ENCODE results near the gene NPTN.
"Not testable (repeated sequence)": the region's sequence is repeated elsewhere in the genome, so short reads cannot be mapped to it uniquely, and the experiment has no call there.

The NPTN gene

GRCh38 chr15:73555080-73555479 is 78.1 kb downstream of the NPTN start:
- H3K4me3 ChIP-seq (ENCODE audit: low read depth, low read length), result no peak overlapping the region
- no peak for TF ChIP-seq CTCF (IDR thresholded peaks at IDR 0.05; ENCODE audit: low read depth, low read length)
- no peak for DNase-seq (ENCODE audit: low read depth, low spot score)
- in situ Hi-C loops (cut with HindIII; ENCODE audit: low sequenced_read_pairs), result no loop called here

- H3K4me3 ChIP-seq (ENCODE audit: low read depth, low read length), result no peak overlapping the region
- in situ Hi-C loops (cut with HindIII; ENCODE audit: low sequenced_read_pairs), result no loop called here
- no peak for TF ChIP-seq CTCF (IDR thresholded peaks at IDR 0.05; ENCODE audit: low read depth, low read length)
- no peak for DNase-seq (ENCODE audit: low read depth, low spot score)
Measured at GRCh38 chr15:73550190-73550589, 83.0 kb downstream of the NPTN start.

GRCh38 chr15:73548925-73549324 is 84.3 kb downstream of the NPTN start:
- in situ Hi-C loops (cut with HindIII; ENCODE audit: low sequenced_read_pairs), result not testable (repeated sequence)

DNA sequence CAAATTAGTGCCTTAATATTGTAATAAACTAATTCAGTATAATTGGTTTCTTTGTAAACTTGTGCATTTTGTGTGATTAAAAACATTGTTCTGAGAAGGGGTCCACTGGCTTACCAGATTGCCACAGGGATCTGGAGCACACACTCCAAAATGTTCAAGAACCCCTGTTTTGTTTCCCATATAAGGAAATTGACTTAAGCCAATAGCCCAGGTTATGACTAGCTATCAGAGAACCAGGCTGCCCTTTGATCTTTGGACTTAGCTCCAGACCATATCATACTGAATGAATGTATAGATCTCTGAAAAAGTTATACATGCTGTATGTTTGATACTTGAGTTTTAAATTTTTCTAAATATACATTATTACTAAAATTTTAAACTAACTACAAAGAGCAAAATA is 91.7 kb downstream of the NPTN start:
- H3K4me3 ChIP-seq (ENCODE audit: low read depth, low read length), result no peak overlapping the region
- in situ Hi-C loops (cut with HindIII; ENCODE audit: low sequenced_read_pairs), result no loop called here
- DNase-seq (ENCODE audit: low read depth, low spot score), result no peak
- no peak for TF ChIP-seq CTCF (IDR thresholded peaks at IDR 0.05; ENCODE audit: low read depth, low read length)

More at GRCh38 chr15:73548925-73549324, 84.3 kb downstream of the NPTN start:
- H3K4me3 ChIP-seq (ENCODE audit: low read depth, low read length); DNase-seq (ENCODE audit: low read depth, low spot score): not testable (repeated sequence)

DNA sequence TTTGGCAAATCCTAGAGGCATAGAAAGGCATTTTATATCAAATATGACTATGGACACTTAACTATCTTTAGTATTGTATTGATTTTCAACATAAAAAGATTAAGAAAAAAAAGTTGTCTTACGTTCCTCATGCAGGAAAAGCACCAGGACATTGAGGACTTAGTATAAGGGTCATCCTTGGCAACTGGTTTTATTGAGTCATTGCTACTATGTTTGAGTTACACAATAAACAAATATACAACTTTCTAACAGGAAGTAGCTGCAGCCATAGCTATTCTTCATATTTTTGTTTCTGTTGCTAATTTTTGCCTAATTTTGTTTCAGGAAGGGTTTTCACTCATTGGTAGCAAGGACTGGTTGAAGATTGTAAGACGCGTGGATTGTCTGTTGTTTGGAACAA is 93.0 kb downstream of the NPTN start:
- H3K4me3 ChIP-seq (ENCODE audit: low read depth, low read length), result no peak overlapping the region
- no peak for TF ChIP-seq CTCF (IDR thresholded peaks at IDR 0.05; ENCODE audit: low read depth, low read length)
- DNase-seq (ENCODE audit: low read depth, low spot score), result no peak
- in situ Hi-C loops (cut with HindIII; ENCODE audit: low sequenced_read_pairs), result no loop called here

GRCh38 chr15:73539212-73540128 is 93.7 kb downstream of the NPTN start:
- TF ChIP-seq CTCF (IDR thresholded peaks at IDR 0.05; ENCODE audit: low read depth, low read length), result no peak
- in situ Hi-C loops (cut with HindIII; ENCODE audit: low sequenced_read_pairs), result no loop called here
- no peak for DNase-seq (ENCODE audit: low read depth, low spot score)
- no peak overlapping the region for H3K4me3 ChIP-seq (ENCODE audit: low read depth, low read length)

GRCh38 chr15:73538563-73539211 is 94.5 kb downstream of the NPTN start:
- no peak for DNase-seq (ENCODE audit: low read depth, low spot score)
- in situ Hi-C loops (cut with HindIII; ENCODE audit: low sequenced_read_pairs), result no loop called here
- no peak for TF ChIP-seq CTCF (IDR thresholded peaks at IDR 0.05; ENCODE audit: low read depth, low read length)
- H3K4me3 ChIP-seq (ENCODE audit: low read depth, low read length), result no peak overlapping the region
